Measurements from ENCODE around the gene RSPH1.

RSPH1 gene

DNA sequence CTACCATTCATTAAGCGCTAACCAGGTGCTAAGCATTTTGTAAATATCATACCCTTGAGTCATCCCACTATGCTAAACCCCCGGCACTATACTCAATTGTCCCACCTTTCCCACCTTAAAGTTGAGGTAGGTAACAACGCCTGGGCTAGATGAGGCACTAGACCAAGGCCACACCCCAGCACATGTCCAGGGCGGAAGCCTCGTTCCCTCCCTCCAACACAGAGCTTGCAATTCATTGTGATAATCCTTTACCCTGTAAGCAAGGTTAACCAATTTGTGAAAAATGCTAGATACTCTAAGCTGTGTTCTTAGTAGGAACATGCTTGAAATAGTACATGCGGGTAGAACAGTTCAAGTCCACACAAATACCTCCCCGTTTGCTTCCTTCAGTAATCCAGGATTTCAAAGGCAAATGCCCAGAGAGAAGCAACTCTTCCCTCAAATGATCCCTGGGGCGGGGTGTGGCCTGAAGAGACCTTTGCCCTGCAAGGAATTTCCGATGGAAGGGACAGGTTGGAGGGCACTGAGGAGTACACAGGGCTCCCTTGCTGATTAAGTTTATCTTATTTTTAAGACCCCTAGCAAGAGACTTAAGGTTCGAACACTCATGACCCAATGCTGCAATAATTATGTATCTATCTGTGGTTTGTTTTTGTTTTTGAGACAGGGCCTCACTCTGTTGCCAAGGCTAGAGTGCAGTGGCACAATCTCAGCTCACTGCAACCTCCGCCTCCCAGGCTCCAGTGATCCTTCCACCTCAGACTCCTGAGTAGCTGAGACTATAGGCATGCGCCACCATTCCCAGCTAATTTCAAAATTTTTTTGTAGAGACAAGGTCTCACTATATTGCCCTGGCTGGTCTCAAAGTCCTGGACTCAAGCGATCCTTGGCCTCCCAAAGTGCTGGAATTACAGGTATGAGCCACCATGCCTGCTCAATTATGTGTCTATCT, 2.6 kb downstream of the RSPH1 start:
- TF ChIP-seq, protein P1, sequence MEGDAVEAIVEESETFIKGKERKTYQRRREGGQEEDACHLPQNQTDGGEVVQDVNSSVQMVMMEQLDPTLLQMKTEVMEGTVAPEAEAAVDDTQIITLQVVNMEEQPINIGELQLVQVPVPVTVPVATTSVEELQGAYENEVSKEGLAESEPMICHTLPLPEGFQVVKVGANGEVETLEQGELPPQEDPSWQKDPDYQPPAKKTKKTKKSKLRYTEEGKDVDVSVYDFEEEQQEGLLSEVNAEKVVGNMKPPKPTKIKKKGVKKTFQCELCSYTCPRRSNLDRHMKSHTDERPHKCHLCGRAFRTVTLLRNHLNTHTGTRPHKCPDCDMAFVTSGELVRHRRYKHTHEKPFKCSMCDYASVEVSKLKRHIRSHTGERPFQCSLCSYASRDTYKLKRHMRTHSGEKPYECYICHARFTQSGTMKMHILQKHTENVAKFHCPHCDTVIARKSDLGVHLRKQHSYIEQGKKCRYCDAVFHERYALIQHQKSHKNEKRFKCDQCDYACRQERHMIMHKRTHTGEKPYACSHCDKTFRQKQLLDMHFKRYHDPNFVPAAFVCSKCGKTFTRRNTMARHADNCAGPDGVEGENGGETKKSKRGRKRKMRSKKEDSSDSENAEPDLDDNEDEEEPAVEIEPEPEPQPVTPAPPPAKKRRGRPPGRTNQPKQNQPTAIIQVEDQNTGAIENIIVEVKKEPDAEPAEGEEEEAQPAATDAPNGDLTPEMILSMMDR (conservative IDR thresholded peaks at IDR 0.05), result no peak
- no peak overlapping the region for H3K27ac ChIP-seq

DNA sequence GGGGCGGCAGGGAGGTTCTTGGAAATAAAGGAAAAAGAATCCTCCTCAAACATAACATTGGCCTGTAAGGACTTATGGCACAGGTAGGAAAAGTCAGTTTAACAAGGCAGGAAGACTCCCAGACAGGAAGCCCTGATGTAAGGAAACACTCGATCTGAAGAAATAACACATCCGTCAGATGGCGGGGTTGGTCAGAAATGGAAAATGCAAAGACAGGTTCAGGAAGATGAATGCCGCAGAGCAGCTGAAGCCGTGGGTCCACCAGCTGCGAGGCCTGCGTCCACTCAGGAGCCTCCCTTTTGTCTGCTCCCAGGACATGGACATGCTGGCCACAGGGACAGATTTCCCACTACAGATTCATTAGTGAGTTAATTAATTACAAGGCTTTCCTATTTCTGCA, 3.8 kb downstream of the RSPH1 start:
- TF ChIP-seq, protein P1 (conservative IDR thresholded peaks at IDR 0.05), result no peak

DNA sequence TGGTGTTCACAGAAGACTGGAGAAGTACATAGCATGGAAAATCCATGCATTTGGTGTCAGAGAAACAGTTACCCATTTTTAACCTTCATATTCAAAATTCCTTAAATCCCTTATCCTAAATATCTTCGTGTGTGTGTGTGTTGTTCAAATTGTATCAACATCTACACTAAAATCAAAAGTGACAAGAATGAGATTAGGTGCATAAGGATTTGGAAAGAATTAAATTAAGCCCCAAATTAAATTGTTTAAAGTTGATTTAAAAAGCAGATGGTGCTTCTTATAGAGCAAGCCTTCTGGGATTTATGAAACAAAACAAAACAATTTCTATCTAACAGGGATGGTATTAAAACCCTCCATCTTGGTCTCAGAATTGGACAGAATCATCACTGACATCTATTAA, 4.7 kb downstream of the RSPH1 start:
- TF ChIP-seq, protein P1 (conservative IDR thresholded peaks at IDR 0.05), result no peak
- no peak overlapping the region for H3K27ac ChIP-seq

More for the DNA sequence above, 3.8 kb downstream of the RSPH1 start:
- no peak overlapping the region for H3K27ac ChIP-seq

DNA sequence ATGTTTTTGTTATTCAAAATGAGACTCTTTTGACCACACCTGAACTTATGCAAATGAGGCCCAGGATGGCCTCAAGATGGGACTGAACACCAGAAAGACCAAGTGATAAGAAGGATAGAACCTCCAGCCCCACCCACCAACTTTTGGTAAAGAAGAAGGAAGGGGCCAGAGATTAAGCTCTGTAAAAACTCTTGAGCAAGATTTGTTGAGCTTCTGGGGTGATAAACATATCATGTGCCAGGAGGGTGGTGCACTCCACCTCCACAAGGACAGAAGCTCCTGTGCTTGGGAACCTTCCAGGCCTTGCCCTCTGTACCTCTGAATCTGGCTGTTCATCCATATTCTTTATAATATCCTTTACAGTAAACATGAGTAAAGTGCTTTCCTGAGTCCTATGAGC, 5.3 kb downstream of the RSPH1 start:
- H3K27ac ChIP-seq, result no peak overlapping the region
- TF ChIP-seq, protein P1 (conservative IDR thresholded peaks at IDR 0.05), result no peak

DNA sequence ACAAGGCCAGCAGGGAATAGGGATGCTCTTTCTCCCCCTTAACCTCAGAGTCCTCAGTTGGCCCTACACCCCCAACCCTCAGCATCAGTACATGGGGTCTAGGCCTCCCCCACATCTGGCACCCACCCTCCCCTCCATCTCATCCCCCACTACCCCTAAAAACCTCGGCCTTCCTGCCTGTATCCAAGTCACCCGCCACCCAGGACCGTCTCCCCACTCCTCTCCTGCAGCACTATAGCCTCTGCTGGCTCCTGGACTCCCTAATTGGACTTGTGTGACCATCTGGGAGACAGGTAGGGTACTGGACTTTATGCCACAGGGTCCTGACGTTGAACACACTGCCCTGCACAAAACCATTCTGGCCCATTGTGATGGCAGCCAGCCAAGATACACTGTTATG, 6.0 kb downstream of the RSPH1 start:
- H3K27ac ChIP-seq, result no peak overlapping the region
- TF ChIP-seq, protein P1 (conservative IDR thresholded peaks at IDR 0.05), result no peak

DNA sequence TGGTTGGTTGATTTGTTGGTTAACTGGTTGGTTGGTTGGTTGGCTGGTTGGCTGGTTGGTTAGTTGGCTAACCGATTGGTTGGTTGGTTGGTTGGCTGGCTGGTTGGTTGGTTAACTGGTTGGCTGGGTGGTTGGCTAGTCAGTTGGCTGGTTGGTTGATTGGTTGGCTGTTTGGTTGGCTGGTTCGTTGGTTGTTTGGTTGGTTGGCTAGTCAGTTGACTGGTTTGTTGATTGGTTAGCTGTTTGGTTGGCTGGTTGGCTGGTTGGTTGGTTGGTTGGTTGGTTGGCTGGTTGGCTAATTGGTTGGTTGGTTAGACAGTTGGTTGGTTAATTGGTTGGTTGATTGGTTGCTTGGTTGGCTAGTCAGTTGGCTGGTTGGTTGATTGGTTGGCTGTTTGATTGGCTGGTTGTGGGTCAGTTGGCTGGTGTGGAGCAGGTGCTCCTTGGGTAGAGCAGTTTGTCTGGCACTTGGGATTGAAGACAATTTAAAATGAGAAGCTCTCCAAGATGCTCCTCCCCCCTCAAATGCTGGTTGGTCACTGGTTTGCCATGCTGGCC, 6.9 kb downstream of the RSPH1 start:
- no peak overlapping the region for H3K27ac ChIP-seq

DNA sequence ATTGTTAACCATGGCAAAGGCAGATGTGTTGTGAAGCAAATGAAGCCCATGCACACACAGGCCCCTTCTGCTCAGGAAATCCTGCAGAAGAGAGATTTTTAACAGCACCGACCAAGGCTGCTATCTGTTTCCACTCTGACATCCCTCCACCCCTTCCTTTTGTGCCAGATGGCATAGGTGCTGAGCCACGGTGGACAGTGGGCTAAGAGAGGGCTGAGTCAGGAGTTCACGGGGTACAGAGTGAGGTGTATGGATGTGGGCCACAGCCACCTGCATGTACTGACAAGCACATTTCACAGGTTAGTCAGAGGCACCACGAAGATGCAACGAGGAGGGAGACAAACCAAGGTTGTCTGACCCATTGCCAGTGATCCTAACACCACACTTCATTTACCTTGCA, 9.5 kb downstream of the RSPH1 start:
- peak overlapping the region; percentile 32; the same call in 1 of the 2 replicates for H3K27ac ChIP-seq
- TF ChIP-seq, protein P1 (conservative IDR thresholded peaks at IDR 0.05), result no peak

More for the DNA sequence above, 6.9 kb downstream of the RSPH1 start:
- TF ChIP-seq, protein P1 (conservative IDR thresholded peaks at IDR 0.05), result no peak
